ENCODE measurements around the gene GSC. TPM values are rescaled to one million over a fixed set of nuclear protein-coding genes. Genes with fewer than 3 reads are reported as not detected.
"Not testable (repeated sequence)": the region's sequence is repeated elsewhere in the genome, so short reads cannot be mapped to it uniquely, and the experiment has no call there.

Gene GSC
- total RNA-seq, 4 donors from 2014 or later, result 1.1 to 6.9 (median 3.2) TPM

GRCh38 chr14:94746131-94746530, 23.8 kb downstream of the GSC start:
- TF ChIP-seq CTCF (IDR thresholded peaks at IDR 0.05 in 4 of 5, conservative IDR thresholded peaks at IDR 0.05 in 1 of 5) (no peak), POLR2A (IDR thresholded peaks at IDR 0.05) (no peak)
- in situ Hi-C loops (cut with MboI; ENCODE audit: low sequenced_read_pairs in 4 of 4) (no loop called here), intact Hi-C loops (cut with DNase I; ENCODE audit: low total_unique reads) (no loop called here)
- H3K4me1 ChIP-seq, result no peaks in the 10 kb centered on the region
- no peak for ATAC-seq
- no peak for DNase-seq
- no peaks in the 10 kb centered on the region for H3K36me3 ChIP-seq
- H3K4me3 ChIP-seq, result no peak overlapping the region
- H3K27ac ChIP-seq, result no peak overlapping the region
- H3K27me3 ChIP-seq, result no peaks in the 10 kb centered on the region
- no peaks in the 10 kb centered on the region for H3K9me3 ChIP-seq

GRCh38 chr14:94738751-94739150, 31.2 kb downstream of the GSC start:
- in situ Hi-C loops (cut with MboI; ENCODE audit: low sequenced_read_pairs in 4 of 4), result no loop called here
- H3K36me3 ChIP-seq, result no peaks in the 10 kb centered on the region
- H3K4me3 ChIP-seq, result no peak overlapping the region
- no peaks in the 10 kb centered on the region for H3K27me3 ChIP-seq
- intact Hi-C loops (cut with DNase I; ENCODE audit: low total_unique reads), result no loop called here
- H3K27ac ChIP-seq, result no peak overlapping the region
- DNase-seq (no peak), ATAC-seq (no peak)
- H3K4me1 ChIP-seq, result no peaks in the 10 kb centered on the region
- TF ChIP-seq POLR2A (IDR thresholded peaks at IDR 0.05) (no peak), CTCF (IDR thresholded peaks at IDR 0.05 in 4 of 5, conservative IDR thresholded peaks at IDR 0.05 in 1 of 5) (no peak)
- H3K9me3 ChIP-seq, result no peaks in the 10 kb centered on the region

GRCh38 chr14:94738097-94738496, 31.8 kb downstream of the GSC start:
- ATAC-seq (no peak), DNase-seq (no peak)
- Histone ChIP-seq H3K27me3 (no peaks in the 10 kb centered on the region), H3K36me3 (no peaks in the 10 kb centered on the region), H3K4me1 (no peaks in the 10 kb centered on the region), H3K9me3 (no peaks in the 10 kb centered on the region), H3K4me3 (no peak overlapping the region), H3K27ac (no peak overlapping the region)
- intact Hi-C loops (cut with DNase I; ENCODE audit: low total_unique reads), result no loop called here
- in situ Hi-C loops (cut with MboI; ENCODE audit: low sequenced_read_pairs in 4 of 4), result no loop called here
- TF ChIP-seq CTCF (IDR thresholded peaks at IDR 0.05 in 4 of 5, conservative IDR thresholded peaks at IDR 0.05 in 1 of 5), result no peak
- TF ChIP-seq POLR2A (IDR thresholded peaks at IDR 0.05), result no peak

GRCh38 chr14:94728950-94729349, 41.0 kb downstream of the GSC start:
- H3K27me3 ChIP-seq, result no peaks in the 10 kb centered on the region
- H3K4me1 ChIP-seq, result no peaks in the 10 kb centered on the region
- no peak overlapping the region for H3K4me3 ChIP-seq
- no peak overlapping the region for H3K27ac ChIP-seq
- in situ Hi-C loops (cut with MboI; ENCODE audit: low sequenced_read_pairs in 4 of 4), result no loop called here
- TF ChIP-seq POLR2A (IDR thresholded peaks at IDR 0.05) (no peak), CTCF (IDR thresholded peaks at IDR 0.05 in 4 of 5, conservative IDR thresholded peaks at IDR 0.05 in 1 of 5) (no peak)
- no peaks in the 10 kb centered on the region for H3K9me3 ChIP-seq
- DNase-seq (no peak), ATAC-seq (no peak)
- intact Hi-C loops (cut with DNase I; ENCODE audit: low total_unique reads), result no loop called here
- H3K36me3 ChIP-seq, result no peaks in the 10 kb centered on the region

- ATAC-seq; H3K36me3 ChIP-seq; intact Hi-C loops (cut with DNase I; ENCODE audit: low total_unique reads); H3K27ac ChIP-seq; H3K9me3 ChIP-seq; H3K4me3 ChIP-seq; in situ Hi-C loops (cut with MboI; ENCODE audit: low sequenced_read_pairs in 4 of 4); H3K4me1 ChIP-seq; H3K27me3 ChIP-seq; DNase-seq: not testable (repeated sequence)
Observed at GRCh38 chr14:94728440-94728839, 41.5 kb downstream of the GSC start.

- H3K9me3 ChIP-seq; H3K36me3 ChIP-seq; in situ Hi-C loops (cut with MboI; ENCODE audit: low sequenced_read_pairs in 4 of 4); H3K4me1 ChIP-seq; H3K27me3 ChIP-seq; intact Hi-C loops (cut with DNase I; ENCODE audit: low total_unique reads); H3K4me3 ChIP-seq; H3K27ac ChIP-seq; DNase-seq; ATAC-seq: not testable (repeated sequence)
Observed at GRCh38 chr14:94726649-94727048, 43.3 kb downstream of the GSC start.

Data from gastrocnemius medialis (tissue), 4 donors.